Gastroesophageal sphincter (tissue), 4 donors: Measurements from ENCODE around the gene PANK4. TPM values are rescaled to one million over a fixed set of nuclear protein-coding genes. Genes with fewer than 3 reads are reported as not detected.

ENCODE experiments used
- ATAC-seq: fragments of 150-250 bp; one replicate; pipeline ENCODE4 v1.9.1; 2016; ENCODE audit warnings: mild to moderate bottlenecking, moderate library complexity
- H3K27ac ChIP-seq, 4 donors: fragments of 200-600 bp; sonication (generic) in 3 of 4; 1 replicate in 3 of 4; 2 replicates in 1 of 4; pipeline ENCODE4 v1.5.1; 2016 to 2019
- H3K27me3 ChIP-seq: fragments of 200-600 bp; sonication (generic); one replicate; pipeline ENCODE4 v1.5.1; 2019
- H3K36me3 ChIP-seq, 2 donors: fragments of 200-600 bp; sonication (generic); one replicate each; pipeline ENCODE4 v1.5.1; 2019; ENCODE audit warnings: control low read depth in 1 of 2
- H3K4me1 ChIP-seq, 3 donors: fragments of 200-600 bp; sonication (generic); 1 replicate in 2 of 3; 2 replicates in 1 of 3; pipeline ENCODE4 v1.5.1; 2016 to 2019; ENCODE audit warnings: control low read depth in 2 of 3
- H3K4me3 ChIP-seq, 2 donors: fragments of 200-600 bp; sonication (generic); one replicate each; pipeline ENCODE4 v1.5.1; 2019; ENCODE audit warnings: mild to moderate bottlenecking in 1 of 2, moderate library complexity in 1 of 2
- H3K9me3 ChIP-seq, 3 donors: fragments of 200-600 bp; sonication (generic); one replicate each; pipeline ENCODE4 v1.5.1; 2017 to 2019; ENCODE audit warnings: control low read depth in 2 of 3
- EP300 ChIP-seq: sonication (generic); formaldehyde crosslinking; IDR thresholded peaks from one replicate; pipeline ENCODE4 v1.6.1; 2017; ENCODE audit warnings: antibody characterized with exemption, mild to moderate bottlenecking
- POLR2A ChIP-seq, 2 donors: fragments of 450-650 bp; IDR thresholded peaks; one replicate each; pipeline ENCODE4 v1.6.1; 2017; ENCODE audit warnings: antibody characterized with exemption in 2 of 2, mild to moderate bottlenecking in 2 of 2, moderate library complexity in 1 of 2
- POLR2AphosphoS5 ChIP-seq: sonication (generic); formaldehyde crosslinking; IDR thresholded peaks from one replicate; pipeline ENCODE4 v1.6.1; 2017; ENCODE audit warnings: antibody characterized with exemption
- WGBS, 2 donors: methylation state at CpG; one replicate each; pipeline ENCODE4 v1.1.5; 2018; ENCODE audit warnings: low coverage in 1 of 2; 5-methylcytosine and 5-hydroxymethylcytosine counted together
- total RNA-seq, 4 donors: library from RNA; depleted of rRNA; stranded (reverse); fragments of >200 nt; gene quantifications; one replicate each; pipeline ENCODE4 v1.1.0, GENCODE V29; 2016
- TF ChIP-seq, protein P1 (sequence below), 4 experiments: fragments of 200-600 bp in 2 of 4; fragments of 450-650 bp in 2 of 4; sonication (generic) in 1 of 4; IDR thresholded peaks; one replicate each; pipeline ENCODE4 v1.5.1; 2017 to 2019; ENCODE audit warnings: antibody characterized with exemption in 4 of 4, mild to moderate bottlenecking in 2 of 4, moderate library complexity in 2 of 4

PANK4 gene
- total RNA-seq, 4 donors from 2014 or later, result 32.6 to 46.8 (median 34.0) TPM

DNA sequence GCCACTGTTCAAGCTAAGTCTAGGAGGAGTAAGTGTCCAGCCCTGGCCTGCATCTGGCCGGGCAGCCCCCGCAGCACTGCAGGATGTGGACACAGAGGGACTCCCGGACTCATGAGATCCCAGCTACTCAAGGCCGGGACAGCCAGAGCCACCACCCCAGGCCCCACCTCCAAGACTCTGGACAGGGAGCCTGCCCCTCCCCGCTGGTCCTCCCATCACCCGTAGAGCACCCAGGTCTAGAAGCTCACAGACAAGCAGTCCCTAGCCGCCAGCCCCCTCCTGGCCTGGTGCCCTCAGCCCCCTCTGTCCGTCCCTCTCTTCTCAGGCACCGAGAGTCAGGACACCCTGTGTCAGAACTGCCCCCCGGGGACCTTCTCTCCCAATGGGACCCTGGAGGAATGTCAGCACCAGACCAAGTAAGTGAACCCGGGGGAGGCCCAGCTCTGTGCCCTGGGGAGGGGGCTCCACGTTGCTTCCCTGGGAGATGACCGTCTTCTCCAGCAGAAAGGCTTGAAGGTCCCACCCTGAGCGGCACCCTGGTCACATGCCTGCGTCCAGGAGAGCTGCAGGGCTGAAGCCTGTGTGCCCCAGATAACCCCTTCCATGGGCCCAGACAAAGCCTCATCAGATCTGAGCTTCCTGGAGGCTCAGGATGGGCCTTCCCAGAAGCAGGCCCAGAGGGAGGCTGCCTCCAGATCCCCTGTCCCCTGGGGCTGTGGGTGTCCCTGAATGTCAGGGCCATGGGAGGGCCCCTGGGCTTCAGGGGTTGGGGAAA, 34.1 kb upstream of the PANK4 start:
- peaks cover 0 to 58% of the 10 kb centered on the region in 2 donors for H3K36me3 ChIP-seq

GRCh38 chr1:2559509-2560298, 33.3 kb upstream of the PANK4 start:
- Histone ChIP-seq H3K36me3 (peaks cover 0 to 58% of the 10 kb centered on the region in 2 donors), H3K4me1 (peaks cover 0 to 58% (median 18%) of the 10 kb centered on the region in 3 donors), H3K4me3 (no peak overlapping the region), H3K9me3 (no peaks in the 10 kb centered on the region), H3K27me3 (peaks cover under 1% of the 10 kb centered on the region), H3K27ac (no peak overlapping the region)
- 78% methylated on average over 4 of the region's 35 CpGs; no CpG with 5 or more reads in 1 of the 2 donors for WGBS, 2 donors
- ATAC-seq, result no peak
- TF ChIP-seq POLR2AphosphoS5, result no peak
- TF ChIP-seq EP300, result no peak

More for the DNA sequence above, 34.1 kb upstream of the PANK4 start:
- Histone ChIP-seq H3K4me3 (no peak overlapping the region), H3K9me3 (no peaks in the 10 kb centered on the region), H3K4me1 (peaks cover 0 to 51% (median 11%) of the 10 kb centered on the region in 3 donors), H3K27me3 (peaks cover 8% of the 10 kb centered on the region), H3K27ac (no peak overlapping the region)
- TF ChIP-seq POLR2A (IDR thresholded peaks at IDR 0.05) (no peak), EP300 (no peak), POLR2AphosphoS5 (no peak)
- TF ChIP-seq, protein P1, sequence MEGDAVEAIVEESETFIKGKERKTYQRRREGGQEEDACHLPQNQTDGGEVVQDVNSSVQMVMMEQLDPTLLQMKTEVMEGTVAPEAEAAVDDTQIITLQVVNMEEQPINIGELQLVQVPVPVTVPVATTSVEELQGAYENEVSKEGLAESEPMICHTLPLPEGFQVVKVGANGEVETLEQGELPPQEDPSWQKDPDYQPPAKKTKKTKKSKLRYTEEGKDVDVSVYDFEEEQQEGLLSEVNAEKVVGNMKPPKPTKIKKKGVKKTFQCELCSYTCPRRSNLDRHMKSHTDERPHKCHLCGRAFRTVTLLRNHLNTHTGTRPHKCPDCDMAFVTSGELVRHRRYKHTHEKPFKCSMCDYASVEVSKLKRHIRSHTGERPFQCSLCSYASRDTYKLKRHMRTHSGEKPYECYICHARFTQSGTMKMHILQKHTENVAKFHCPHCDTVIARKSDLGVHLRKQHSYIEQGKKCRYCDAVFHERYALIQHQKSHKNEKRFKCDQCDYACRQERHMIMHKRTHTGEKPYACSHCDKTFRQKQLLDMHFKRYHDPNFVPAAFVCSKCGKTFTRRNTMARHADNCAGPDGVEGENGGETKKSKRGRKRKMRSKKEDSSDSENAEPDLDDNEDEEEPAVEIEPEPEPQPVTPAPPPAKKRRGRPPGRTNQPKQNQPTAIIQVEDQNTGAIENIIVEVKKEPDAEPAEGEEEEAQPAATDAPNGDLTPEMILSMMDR (IDR thresholded peaks at IDR 0.05), result no peak
- 80% methylated on average over 3 of the region's 15 CpGs; no CpG with 5 or more reads in 1 of the 2 donors for WGBS, 2 donors
- ATAC-seq, result no peak

DNA sequence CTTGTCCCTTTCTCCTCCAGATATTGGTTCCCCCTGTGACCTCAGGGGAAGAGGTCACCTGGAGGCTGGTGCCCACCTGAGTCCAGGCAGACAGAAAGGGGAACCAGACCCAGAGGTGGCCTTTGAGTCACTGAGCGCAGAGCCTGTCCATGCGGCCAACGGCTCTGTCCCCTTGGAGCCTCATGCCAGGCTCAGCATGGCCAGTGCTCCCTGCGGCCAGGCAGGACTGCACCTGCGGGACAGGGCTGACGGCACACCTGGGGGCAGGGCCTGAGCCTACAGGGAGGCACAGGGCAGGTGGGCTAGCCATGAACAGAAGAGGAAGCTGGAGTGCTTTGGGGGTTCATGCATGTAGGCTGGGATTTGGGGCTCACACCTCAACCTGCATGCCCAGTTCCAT, 32.5 kb upstream of the PANK4 start:
- 80% methylated on average over 1 of the region's 6 CpGs for WGBS, 2 donors
- TF ChIP-seq POLR2AphosphoS5 (no peak), EP300 (no peak), POLR2A (IDR thresholded peaks at IDR 0.05) (no peak)
- TF ChIP-seq, protein P1 (IDR thresholded peaks at IDR 0.05), result no peak
- ATAC-seq, result no peak
- Histone ChIP-seq H3K36me3 (peaks cover 0 to 58% of the 10 kb centered on the region in 2 donors), H3K4me3 (no peak overlapping the region), H3K9me3 (no peaks in the 10 kb centered on the region), H3K4me1 (peaks cover 0 to 63% (median 18%) of the 10 kb centered on the region in 3 donors), H3K27me3 (no peaks in the 10 kb centered on the region), H3K27ac (no peak overlapping the region)

- Histone ChIP-seq H3K4me1 (peaks cover 0 to 63% (median 18%) of the 10 kb centered on the region in 3 donors), H3K4me3 (no peak overlapping the region), H3K27me3 (no peaks in the 10 kb centered on the region), H3K36me3 (peaks cover 0 to 56% of the 10 kb centered on the region in 2 donors), H3K27ac (no peak overlapping the region), H3K9me3 (no peaks in the 10 kb centered on the region)
- ATAC-seq, result no peak
- WGBS, 2 donors, result 97% methylated on average over 5 of the region's 12 CpGs; no CpG with 5 or more reads in 1 of the 2 donors
- no peak for TF ChIP-seq POLR2A (IDR thresholded peaks at IDR 0.05)
- TF ChIP-seq POLR2AphosphoS5, result no peak
- no peak for TF ChIP-seq EP300
- TF ChIP-seq, protein P1 (IDR thresholded peaks at IDR 0.05), result no peak
These were observed 32.0 kb upstream of the PANK4 start for GRCh38 chr1:2558420-2558819.
